Activated CD4-positive, alpha-beta T cell treated with anti-CD3 and anti-CD28 coated beads for 4 hours (primary cell): ENCODE measurements around the gene BEST1.
A peak's percentile ranks its signal among the peaks of the same experiment; 100 is the strongest.
"Not testable (repeated sequence)": the region's sequence is repeated elsewhere in the genome, so short reads cannot be mapped to it uniquely, and the experiment has no call there.

Experiments used
- DNase-seq, 2 donors: peaks; one replicate each; pipeline ENCODE4 v3.0.0-alpha.2; 2020

The BEST1 gene

DNA sequence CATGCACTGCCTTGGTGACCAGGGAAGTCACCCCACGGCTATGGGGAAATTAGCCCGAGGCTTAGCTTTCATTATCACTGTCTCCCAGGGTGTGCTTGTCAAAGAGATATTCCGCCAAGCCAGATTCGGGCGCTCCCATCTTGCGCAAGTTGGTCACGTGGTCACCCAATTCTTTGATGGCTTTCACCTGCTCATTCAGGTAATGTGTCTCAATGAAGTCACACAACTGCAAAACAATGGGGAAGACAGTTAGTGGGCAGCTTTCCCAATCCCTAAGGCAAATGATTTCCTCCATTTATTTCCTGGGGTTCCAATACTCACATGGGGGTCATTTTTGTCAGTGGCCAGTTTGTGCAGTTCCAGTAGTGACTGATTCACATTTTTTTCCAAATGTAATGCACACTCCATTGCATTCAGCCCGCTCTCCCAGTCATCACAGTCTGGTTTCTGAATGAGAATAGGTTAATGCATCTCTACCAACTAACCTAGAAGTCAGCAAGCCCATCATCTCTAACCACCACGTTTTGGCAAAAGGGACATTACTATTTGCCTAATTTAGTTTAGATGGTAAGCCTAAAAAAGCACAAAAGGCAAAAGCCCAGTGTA lies 14.6 kb downstream of the BEST1 start:
- DNase-seq, result not testable (repeated sequence)

DNA sequence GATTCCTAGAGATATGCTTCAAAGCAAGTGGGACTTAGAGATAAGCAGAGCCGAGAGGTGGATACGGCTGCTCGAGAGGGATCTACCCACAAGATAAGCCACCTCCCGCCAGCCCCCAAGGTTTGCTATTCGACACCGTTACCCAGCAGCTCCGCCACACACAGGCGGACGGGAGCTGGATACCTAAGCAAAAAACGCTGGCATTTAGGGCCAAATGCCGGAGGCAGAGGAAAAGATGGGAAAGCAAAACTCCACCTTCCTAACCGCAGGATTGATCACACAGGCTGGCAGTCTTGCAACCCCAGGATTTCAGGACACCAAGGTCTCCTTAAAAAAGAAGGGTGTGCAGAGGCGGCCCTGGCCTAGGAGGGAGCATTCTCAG lies 16.6 kb downstream of the BEST1 start:
- peak in 1 of 2 donors; percentile 27 for DNase-seq

DNA sequence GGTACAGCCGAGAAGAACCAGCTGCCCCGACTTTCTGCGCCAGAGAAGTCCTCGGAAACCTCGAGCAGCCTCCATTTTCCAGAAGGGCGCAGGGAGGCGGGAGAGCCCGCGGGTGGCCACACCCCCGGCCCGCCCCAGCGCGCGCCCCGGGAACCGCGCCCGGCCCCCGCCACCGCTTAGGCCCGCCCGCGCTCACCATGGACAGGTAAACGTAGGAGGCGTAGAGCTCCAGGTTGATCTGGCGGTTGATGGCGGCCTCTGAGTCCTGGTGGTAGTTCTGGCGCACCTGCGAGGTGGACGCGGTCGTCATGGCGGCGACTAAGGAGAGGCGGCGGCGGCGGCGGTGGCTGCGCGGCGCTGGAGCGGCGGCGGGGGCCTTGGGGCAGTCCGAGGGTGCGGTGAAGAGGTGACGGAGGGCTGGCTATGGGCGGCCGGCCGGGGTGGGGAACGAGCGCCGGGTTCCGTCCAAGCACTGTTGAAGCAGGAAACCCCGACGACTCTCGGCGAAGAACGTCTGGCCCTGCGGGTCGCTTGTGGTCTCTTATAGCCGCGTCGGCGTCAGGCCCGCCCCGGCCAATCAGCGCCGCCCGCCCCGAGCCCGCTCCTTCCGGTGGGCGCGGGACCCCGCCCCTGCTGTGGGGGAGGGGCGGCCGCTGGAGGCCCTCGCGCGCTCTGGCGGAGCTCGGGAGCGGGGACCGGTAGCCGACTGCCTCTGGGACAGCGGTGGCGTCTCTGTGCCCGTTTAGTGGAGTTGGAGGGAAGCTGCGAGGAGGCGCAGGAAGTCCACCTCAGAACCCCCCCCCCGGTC lies 17.2 kb downstream of the BEST1 start, which contains the start of gene FTH1:
TSS of gene FTH1 (minus strand) at position 519 of the 808 bp plus-strand sequence. CDS start at position 310, 209 bp downstream.
- peak; percentile 81 to 85 for DNase-seq

DNA sequence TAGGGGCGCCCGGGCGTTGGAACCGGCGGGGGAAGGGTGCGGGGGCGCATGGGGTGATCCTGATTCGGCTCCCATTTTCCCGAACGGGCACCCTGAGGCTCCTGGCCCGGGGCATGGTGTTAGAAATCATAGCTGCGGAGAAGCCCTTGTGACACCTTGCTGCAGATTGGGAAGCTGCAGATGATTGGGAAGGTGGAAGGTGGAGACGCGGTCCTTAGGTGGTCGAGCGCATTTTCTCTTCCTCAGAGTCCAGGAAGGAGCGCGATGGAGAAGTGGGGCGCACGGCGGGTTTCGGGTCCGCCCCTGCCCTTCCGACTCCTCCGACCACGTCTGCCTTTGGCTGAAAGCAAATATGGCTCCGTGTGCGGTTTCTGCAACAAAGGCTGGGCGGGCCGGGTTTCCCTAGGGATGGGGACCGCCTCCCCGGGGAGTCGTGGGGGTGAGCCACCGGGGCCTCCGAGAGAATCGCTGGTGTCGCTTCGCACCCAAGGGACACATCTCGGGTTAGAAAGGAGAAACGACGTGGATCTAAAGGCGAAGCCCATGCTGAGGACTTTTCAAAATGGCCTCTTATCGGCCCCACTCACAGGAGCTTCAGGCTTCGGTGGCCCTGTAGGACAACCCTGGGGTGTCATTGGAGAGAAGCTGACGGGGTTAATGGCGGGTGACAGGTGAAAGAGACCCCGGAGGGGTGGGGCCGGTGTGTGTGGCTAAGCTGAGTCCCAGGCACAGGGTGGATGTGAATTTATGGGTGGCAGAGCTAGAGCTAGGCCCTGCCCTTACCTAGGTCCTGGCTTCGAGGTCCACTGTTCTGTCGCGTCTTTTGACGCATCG lies 18.0 kb downstream of the BEST1 start:
- DNase-seq, result peak; percentile 18 to 25

DNA sequence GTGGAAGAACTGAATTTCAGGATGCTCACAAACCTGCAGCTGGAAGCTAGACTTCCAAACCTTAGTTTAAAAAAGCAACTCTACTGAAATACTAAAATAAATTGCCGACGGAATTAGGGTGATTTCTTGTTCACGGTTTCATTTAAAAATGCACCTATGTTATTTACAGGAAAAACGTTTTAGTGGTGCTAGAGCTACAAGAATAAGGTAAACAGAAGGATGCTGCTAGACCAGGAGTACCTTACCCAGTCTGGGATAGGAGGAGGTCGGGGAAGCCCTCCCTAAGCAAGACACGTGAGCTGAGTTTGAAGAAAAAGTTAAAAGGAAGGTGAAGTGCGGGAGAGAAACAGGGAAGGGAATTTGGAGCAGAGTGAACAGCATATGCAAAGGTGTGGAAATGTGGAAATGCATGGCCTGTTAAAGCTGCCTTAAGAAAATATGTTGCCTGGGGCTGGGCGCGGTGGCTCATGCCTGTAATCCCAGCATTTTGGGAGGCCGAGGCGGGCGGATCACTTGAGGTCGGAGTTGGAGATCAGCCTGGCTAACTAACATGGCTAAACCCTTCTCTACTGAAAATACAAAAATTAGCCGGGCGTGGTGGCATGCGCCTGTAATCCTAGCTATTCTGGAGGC lies 18.7 kb downstream of the BEST1 start:
- no peak for DNase-seq

DNA sequence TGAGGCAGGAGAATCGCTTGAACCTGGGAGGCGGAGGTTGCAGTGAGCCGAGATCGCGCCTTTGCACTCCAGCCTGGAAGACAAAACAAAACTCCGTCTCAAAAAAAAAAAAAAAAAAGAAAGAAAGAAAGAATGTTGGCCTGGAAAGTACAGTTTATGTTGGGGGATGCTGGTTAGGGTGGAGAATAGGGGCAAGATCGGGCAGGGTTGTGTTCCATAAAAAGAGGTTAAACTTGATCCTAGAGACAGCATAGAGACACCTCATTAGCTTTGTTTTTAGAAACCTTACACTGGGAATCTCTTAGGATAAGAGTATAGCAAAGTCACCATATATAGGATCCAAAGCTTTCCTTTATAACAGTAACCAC lies 19.2 kb downstream of the BEST1 start:
- no peak for DNase-seq

DNA sequence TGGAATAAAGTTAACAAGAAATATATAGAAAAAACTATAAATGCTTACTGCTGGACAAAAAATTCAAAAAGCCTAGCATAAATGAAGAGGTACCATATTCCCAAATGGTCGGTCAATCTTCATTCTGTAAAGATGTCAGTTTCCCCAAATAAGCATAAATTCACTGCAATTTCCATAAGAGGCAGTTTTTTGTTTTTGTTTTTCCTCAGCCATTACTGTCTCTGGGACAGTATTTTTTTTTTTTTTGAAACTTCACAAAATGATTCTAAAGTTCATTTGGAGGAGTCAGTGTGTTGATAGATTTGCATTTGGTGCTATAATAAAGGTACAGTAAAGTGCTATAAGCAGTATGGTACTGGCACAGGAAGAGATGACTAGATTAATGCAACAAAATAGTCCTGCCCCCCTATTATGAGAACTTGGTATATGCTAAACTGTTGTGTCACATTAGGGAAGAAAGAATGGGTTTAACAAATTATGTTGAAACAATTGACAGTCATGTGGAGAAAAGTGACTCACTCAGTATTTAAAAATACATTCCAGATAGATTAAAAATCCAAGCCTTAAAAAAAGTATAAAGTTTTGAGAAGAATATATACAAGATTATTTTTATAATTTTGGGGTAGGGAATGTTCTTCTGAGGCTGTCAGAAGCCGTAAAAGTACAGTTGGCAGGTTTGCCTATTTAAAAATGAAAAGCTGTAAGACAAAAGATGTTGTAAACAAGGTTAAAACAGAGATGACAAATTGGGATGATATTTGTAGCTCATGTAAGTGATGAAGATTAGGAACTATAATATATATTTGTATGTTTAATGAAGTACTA lies 19.9 kb downstream of the BEST1 start:
- DNase-seq, result no peak

DNA sequence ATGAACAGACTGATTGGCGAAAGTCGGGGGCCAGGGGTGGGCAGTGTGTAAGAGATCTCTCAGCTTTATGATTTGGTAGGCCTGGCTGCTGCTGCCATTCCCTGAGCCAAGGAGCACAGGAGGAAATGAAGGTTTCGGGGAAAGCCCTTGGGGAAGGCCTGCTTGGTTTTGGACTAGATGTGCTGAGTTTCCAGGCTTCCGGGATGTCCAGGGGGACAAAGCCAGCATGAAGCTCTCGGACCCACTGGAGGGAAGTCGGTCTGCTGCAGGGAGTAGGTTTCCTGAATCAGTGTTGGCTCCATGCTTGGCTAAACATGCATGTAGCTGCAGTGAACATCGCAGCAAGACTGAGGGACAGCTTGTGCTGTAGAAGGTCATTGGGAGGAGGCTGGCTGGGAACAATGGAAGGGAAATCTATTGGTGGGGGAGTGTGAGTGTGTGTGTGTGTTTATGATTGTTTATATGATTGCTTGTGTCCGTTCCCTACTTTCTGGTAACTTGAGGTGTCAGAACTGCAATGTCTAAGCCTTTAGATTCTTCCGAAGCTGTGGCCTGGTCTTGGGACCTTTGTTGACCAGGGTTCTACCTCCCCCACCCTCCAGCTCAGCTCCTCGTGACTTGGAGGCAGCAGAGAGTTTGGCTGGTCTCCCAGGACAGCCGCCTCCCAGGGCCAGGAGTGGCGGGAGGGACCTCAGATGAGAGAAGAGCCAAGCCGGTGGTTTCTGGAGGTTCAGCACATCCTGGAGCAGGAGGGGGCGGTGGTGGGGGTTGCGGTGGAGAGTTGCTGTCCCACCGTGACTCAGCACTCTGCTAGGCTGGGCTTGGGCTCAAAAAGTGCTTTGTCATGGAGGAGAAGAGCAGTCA lies 21.3 kb downstream of the BEST1 start:
- DNase-seq, result peak; percentile 14 to 40

DNA sequence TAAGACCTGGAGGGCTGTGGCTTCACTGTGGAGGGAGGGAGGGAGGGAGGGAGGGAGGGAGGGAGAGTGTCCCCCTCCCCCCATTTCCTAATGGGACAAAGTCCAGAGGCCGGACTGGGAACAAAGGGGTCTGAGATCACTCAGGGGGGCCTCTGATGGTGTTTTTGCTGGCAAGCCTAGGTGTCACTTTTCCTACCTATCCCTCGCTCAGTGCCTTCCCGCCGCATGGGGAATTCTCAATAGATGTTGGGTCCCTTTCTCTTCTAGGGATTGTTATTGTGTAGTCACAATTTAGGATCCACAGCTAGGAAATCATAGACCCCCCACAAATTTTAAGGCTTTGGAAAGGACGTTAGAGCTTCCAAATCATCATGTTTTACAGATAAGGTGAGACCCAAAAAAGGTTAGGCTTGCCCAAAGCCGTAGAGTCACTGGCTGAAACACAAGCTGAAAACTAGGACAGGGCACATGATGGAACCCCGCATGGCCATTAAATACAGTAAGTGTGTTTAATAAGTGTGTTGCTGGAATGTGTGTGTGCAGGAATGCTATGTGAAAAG lies 22.0 kb downstream of the BEST1 start:
- DNase-seq, result no peak

DNA sequence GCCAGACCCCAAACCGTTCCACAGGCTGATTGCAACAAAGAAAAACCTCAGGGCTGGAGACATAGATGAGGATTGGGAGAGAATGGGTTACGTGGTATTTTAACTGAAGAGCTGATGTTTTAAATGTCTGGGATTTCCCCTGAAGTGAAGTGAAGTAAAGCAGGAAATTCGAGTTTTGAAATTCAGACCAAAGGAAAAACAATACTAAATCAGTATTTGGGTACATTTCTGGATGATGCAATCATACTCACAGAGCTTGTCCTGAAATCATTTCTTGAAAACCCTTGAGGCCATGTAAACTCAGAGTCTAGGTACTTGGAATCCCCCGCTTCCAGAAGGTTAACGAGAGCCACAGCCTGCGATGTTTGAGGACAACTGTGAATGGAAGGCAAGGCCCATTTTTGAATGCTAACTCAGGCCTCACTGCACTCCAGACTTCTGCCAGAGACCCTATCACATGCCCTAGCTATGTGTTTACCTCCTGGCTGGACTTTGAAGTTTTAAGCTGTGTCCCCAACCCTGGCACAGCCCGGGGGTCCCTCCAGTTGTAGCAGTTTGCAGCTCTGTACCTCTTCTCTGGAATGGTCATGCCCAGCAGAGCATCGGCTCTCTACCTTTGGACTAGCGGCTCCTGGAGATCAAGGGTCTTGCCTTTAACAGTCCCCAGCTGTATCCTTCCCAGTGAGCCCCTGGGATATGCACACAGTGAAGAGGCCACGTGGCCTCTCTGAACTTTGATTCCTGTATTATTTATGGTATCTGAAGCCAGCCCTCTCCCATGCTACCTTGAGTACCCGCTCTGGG lies 22.7 kb downstream of the BEST1 start:
- DNase-seq, result no peak

DNA sequence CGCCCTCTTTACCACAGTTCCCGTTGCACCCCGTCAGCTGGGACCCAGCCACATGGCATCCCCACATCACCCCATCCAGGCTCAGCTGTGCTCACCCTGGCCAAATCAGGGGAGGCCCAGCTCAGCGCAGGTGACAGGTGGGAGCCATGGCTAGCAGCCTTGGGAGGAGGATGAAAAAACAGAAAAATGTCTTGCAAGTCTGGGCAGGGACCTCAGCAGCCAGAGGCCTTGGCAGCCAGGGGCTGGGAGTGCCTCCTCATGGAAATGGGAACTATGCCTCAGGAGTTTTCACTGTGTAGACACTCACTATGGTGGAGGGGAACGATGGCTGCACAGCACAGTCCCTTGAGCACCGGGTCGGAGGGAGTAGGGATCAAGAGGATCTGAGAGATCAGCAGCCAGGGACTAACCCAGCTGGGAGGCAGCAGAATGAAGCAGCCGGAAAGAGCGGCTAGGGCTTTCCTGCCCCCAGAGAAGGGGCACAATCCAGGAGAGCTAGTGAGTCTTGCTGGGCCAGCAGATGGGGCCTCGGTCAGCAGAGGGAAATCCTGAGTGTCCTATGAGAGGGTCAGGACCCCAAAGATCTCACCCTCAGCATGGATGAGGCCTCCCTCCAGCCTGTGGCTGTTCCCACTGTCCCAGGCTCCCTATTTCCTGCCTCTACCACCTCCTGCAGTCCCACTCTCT lies 23.5 kb downstream of the BEST1 start:
- DNase-seq, result no peak

DNA sequence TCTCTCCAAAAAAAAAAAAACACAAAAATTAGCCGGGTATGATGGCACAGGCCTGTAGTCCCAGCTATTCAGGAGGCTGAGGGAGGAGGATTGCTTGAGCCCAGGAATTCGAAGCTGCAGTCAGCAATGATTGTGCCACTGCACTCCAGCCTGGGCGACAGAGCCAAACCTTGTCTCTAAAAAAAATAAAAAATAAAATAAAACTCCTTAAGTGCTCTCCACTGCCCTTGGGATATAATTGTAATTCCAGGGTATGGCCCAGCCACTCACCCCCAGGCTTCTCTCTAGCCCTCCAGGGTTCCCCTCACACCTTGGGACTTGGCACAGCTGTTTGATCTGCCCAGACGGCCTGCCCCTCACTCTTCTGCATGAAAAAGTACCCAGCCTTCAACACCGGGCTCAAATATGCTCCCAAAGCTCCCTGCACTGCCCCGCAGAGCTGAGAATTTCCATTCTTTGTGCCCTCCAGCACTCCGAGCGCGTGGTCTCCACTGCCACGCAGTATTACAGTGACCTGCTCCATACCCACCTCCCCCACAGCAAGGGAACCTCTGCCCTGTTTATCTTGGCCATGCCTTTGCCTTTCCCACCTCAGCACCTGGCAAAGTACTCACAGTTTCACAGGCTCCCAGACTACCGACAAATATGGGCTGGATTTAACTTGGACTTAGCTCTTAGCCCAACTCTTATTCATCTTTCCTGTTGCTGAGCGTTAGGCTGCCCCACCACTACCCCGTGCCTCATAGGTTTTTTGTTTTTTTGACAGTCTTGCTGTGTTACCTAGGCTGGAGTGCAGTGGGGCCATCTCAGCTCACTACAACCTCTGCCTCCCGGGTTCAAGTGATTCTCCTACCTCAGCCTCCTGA lies 24.8 kb downstream of the BEST1 start:
- no peak for DNase-seq

DNA sequence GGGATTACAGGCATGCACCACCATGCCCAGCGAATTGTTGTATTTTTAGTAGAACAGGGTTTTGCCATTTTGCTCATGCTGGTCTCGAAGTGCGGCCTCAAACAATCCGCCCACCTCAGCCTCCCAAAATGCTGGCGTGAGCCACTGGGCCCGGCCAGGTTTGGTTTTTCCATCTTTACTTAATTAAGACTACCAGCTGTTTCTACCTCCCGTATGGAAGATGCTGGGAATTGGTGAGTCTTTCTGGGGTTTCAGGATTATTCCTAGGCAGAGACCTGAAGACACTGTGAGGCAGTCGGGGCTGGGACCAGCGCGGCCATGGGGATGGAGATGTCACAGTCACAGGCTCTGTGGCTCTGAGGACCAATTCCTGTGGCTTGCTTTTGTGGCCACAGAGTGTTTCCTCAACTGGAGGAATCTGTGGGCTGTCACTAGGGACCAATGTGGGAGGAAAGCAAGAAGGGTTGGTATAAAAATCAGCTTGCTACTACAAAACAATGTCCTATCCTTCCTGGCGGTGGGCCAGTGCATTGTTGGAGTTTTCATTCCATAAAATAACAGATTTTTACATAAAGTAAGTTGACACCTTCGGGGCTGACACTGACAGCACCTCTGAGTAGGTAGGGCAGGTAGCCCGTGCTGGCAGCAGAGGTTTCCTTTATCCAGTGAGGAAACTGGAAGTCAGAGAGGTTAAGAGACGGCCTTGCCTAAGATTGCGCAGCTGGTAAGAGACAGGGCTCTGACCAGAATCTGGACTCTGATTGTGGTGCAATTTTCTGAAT lies 25.7 kb downstream of the BEST1 start:
- DNase-seq, result no peak

DNA sequence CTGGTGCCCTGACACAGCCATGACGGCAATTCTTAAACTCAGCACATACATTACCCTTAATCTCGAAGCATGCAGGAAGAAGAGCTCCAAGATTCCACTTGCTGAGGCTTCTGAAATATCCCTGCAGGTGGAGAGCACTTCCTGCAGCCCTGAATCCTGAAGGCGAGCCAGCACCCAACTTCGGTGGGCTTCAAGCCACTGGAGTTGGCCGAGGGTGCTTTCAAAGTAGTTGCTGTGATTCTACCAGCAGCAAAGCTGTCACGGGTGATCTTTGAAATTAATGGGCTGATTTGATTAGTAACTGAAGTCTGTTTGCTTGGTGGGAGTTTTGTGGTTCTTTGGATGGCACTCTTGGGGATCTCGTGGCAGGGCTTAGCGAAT lies 26.3 kb downstream of the BEST1 start:
- no peak for DNase-seq

DNA sequence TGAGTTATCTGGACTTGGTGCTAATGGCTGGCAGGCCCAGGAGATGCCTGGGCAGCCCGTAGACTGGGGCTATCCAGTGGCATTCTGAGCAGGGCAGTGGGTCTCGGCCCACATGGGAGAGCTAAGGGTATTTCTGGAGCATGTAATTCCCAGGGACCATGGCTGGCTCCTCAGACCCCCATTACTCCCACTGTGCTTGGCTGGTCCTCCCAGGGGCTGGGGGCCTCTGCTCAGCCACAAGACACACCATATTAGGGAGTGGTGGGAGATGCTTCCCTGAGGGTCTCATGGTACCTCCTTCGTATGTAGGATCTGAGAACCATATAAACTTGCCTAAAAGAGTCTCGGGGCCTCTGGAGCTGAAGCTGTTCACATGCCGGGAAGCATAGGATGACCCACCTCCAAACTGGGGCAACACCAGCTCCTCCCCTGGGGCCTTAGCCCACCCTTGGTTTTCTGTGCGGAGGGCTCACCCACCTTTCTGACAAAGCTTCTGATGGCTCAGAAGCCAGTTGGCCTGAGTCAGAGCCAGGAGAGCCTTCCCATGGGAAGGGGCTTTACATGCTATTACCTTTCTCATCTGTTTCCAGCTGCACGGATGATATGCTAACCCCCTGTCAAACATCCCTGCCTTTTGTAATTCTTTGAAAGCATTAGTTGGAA lies 26.8 kb downstream of the BEST1 start:
- no peak for DNase-seq

DNA sequence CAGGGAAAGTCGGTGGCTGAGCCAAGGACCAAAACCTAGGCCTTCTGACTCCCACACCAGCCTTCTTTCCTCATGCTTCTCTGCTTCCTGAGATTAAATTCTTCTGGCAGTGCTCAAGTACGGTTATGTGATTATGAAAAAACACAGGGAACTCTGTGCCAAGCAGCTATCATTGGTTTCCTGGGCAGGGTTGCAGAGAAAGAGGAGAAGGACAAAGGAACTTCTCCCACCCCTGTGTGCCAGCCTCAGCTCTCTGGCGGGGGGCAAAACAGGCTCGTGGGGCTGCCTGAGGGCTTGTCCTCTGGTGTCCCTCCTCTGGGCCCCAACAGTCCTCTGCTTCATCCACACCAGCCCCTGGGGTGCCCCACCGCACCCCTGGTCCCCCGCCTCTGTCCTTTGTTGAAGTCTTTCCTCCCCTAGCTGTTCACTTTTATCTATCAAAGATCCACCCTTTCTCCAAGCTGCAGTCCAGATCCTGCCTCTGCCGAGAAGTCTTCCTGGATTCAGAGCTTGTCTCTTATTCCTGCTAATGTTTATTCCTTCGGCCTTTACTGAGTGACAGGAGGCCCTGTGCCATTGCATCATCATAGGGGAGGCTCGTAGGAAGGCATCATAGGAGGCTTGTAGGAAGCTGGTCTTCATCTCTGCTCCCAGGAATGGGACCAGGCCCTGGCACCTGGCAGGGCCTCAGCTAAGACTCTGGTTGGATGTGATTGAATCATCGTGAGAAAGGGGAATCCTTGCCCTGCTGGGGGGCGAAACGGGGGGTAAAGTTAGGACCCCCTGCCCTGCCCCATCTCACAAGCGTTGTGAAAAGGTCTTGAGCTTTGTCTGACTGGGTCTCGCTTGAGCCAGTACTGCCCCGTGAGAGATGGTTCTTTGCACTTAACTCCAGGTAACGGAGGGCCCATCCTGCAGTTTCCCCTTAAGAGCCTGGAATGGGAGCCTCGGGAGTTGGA lies 28.8 kb downstream of the BEST1 start:
- no peak for DNase-seq
